ENCODE results near the gene USP36.

DNA sequence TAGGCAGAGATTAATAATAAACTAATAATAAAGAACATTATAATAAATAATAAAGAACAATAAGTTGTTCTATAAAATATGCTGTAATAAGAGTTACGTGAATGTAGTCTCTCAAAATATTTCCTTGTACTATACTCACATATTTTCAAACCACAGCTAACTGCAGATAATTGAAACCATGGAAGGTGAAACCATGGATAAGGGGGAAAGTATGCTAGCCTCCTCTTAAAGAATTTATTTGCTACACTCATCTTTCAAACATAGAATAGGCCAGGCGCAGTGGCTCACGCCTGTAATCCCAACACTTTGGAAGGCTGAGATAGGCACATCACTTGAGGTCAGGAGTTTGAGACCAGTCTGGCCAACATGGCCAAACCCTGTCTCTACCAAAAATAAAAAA is 77.1 kb downstream of the USP36 start:
- TF ChIP-seq EZH2phosphoT487 (conservative IDR thresholded peaks at IDR 0.05; ENCODE audit: low read length) (no peak), CTCF (IDR thresholded peaks at IDR 0.05; ENCODE audit: insufficient read depth, low read length, poor library complexity, severe bottlenecking) (no peak)

Data from SU-DHL-6 (cell line).